ENCODE results near the gene TTYH3.
"Not testable (repeated sequence)": the region's sequence is repeated elsewhere in the genome, so short reads cannot be mapped to it uniquely, and the experiment has no call there.

TTYH3 gene

GRCh38 chr7:2631946-2632732 lies at the start of gene TTYH3:
TSS of gene TTYH3 (plus strand) at chr7:2631986. CDS start at chr7:2632156, 170 bp downstream.
- no peak for DNase-seq

- DNase-seq, result no peak
Observed at GRCh38 chr7:2582006-2582735, 49.6 kb upstream of the TTYH3 start.

DNA sequence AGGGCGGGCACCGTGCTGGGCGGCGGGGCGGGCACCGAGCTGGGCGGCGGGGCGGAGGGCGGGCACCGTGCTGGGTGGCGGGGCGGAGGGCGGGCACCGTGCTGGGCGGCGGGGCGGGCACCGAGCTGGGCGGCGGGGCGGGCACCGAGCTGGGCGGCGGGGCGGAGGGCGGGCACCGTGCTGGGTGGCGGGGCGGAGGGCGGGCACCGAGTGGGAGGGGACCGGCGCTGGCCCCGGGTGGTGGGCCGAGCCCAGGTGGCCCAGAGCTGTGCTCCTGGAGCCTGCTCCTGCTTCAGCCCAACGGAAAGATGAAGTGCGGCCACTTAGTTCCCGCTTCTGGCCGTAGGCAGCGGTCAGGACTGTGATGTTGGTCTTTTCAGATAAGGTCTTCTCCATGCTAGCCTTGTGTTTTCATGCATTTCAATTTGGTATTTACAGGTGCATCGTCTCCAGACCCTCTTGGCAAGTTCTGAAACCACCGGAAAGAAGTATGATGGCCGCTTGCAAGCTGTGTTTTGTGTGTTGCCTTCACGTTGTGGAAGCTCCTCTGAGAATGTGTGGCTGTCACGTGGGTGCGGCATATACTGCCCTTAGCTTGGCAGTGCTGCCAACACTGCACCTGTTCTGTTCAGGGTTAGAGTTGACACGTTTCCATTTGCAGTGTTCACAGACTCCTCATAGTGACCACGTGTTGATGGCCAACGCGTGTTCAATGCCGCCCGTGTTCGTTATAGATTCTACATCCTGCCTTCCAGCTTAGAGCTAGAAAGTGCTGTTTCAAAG lies 47.8 kb upstream of the TTYH3 start:
- no peak for DNase-seq

DNA sequence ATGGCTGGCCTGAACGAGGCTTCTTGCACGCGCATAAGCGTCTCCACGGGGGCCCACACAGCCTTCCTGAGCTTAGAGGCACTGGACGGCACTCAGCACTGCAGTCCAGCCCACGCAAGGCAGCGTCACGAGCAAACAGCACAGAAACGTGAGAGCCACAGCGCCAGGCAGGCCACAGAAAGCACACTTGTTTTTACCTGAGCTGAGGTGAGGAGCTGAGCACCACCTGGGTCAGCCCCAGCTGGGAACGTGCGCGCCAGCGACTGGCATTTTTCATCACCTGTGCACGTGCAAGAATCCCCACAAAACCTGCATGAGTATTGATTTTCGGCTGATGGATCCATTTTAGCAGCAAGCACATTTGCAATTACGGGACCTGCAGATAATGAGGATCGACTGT lies 46.3 kb upstream of the TTYH3 start:
- no peak for DNase-seq

DNA sequence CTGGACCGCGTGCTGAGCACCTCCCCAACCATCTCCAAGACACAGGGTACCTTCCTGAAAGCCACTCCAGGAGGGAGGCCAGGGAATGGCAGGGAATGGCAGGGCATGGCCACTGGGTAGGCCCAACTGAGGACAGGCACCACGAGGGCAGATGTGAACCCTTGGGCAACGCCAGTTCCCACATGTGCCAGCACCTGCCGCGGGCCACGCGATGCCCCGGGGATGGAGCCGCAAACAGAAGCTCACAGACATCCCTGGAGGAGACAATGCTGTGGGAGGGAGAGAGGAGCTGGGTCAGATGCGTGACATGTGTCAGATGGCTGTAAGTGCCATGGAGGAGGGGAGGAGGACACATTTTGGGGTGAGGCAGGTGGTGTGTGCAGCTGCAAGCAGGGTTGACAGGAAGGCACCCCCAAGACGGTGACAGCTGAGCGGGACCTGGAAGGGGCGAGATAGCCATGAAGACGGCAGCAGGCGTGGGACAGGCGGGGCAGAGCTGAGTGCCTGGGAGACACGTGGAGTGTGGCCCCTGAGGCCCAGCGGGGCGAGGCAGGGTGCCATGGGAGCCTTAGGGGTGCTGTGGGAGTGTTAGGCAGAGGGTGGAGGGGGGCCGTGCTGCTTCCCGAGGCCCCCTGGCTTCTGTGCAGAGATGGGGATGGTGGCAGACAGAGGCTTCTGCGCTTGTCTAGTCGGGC lies 45.3 kb upstream of the TTYH3 start:
- no peak for DNase-seq

GRCh38 chr7:2587134-2587533 lies 44.7 kb upstream of the TTYH3 start:
- DNase-seq, result no peak

- no peak for DNase-seq
Observed at GRCh38 chr7:2587778-2588177, 44.0 kb upstream of the TTYH3 start.

- no peak for DNase-seq
Observed at GRCh38 chr7:2589341-2589740, 42.4 kb upstream of the TTYH3 start.

- not testable (repeated sequence) for DNase-seq
Observed at GRCh38 chr7:2589941-2590340, 41.8 kb upstream of the TTYH3 start.

DNA sequence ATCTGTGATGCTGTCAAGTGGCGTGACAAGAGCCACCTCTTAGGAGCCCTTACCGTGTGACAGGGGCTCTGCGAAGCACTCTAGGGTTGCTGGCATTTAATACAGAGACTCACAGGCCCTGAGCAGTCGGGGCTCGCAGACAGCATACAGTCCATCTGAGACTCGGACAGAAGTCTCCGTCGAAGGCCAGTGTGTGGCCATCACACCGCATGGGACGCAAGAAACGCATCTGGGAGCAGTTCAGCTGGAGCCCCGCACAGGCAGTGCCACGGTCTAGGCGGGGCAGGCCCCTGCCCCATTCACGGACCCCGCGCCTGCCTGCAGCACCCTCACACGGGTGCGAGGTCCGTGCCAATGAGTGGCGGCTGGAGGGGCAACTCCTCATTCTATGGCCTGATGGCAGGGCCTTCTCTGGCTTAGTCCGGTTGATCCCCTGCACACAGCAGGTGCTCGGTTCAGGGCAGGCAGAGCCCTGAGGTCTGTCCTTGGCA lies 39.4 kb upstream of the TTYH3 start:
- DNase-seq, result no peak

DNA sequence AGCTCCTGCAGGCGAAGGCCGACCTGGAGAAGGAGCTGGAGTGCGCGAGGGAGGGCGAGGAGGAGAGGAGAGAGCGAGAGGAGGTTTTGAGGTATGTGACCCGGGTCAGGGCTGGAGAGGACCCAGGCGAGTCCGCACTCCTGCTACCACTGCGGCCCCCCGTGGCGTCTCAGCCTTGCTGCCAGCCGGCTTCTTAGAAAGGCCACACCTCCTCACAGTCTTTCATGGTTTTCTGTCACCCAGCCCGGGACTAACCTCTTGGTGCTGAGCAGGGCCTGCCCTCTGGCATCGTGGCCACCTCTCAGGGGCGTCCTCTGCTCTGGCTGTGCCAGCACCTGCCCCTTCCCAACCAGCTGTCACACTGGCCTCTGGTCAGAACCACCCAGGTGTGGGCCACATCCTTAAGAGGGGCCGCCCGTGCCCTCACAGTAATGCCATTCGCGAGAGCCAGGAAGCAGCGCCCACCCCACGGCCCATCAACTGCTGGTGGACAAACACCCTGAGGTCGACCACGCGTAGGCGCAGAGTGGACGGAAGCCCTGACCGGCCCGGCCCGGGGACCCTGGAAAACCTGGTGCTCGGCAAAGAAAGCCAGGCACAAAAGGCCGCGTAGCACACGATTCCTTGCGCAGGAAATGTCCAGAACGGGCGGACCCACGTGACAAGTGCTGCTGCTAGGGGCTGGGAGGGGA lies 38.6 kb upstream of the TTYH3 start:
- DNase-seq, result no peak

DNA sequence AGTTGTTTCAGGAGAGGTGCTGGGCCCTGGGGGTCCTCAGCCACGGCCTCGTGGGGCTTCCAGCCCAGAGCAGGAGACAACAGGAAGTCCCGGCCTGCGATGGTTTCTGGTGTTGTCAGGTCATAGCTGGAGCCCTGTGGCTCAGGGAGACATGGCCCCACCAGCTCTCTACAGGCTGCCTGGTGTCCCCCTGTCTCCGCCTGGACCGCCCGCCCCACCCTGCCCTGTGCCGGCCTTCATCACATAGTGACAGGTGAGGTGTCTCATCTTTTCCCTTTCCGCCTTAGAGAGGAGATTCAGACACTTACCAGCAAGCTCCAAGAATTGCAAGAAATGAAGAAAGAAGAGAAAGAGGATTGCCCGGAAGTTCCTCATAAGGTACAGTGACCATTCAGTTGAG lies 37.2 kb upstream of the TTYH3 start:
- DNase-seq, result no peak

DNA sequence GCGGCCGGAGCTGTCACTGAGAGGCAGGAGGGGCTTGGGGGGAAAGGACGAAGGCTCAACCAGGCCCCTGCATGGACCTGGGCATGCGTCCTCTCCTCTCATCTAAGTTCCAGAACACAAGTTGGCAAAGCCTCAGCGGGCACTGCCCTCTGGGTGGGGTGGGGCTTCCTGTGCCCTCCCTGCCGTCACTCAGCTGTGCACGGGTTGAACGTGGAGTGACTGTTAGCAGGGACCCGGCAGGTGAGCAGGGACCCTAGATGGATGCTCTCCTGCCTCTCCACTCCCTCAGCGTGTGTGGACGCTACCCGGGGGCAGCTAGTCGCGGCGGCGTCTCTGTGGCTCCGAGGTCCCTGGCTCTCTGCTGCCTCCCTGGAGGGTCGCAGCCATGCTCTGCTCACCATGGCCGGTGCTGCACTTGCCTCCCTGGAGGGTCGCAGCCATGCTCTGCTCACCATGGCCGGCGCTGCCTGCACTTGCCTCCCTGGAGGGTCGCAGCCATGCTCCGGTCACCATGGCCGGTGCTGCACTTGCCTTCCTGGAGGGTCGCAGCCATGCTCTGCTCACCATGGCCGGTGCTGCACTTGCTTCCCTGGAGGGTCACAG lies 36.4 kb upstream of the TTYH3 start:
- no peak for DNase-seq

DNA sequence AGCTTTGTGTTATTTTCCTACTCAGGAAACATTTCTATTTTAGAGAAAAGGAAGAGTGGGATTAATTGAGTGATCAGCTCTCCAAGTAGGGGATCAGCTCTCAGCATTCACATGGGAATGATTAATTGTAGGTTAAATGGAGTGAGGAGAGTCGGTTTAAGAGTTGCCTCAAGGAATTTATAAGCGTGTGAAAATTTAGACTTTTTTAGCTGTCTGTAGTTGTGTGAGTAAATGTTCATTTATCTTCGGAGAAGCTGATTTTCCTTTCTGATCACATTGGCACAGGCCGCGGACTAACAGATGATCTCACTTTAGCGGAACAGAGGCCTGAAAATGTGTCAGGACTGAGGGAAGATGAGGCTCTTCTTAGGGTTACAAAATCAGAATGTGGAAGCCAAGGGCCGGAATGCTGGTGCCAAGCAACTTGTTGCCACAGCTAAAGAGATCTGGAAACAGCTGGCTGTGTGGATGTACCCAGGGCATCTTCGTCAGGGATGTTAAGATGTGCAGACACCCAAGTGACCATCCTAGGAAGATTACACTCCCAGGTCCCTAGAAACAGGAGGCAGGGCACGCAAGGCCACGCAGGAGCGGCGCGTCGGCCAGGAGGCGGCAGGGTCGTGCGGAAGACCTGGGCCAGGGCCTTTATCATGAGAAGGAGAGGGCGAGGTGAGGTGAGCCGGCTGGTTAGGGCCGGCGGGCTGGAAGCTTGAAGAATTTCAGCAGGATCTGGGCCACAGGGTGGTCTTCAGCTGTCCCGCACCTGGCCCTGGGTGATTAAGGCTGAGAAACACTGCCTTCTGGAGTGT lies 35.1 kb upstream of the TTYH3 start:
- no peak for DNase-seq

DNA sequence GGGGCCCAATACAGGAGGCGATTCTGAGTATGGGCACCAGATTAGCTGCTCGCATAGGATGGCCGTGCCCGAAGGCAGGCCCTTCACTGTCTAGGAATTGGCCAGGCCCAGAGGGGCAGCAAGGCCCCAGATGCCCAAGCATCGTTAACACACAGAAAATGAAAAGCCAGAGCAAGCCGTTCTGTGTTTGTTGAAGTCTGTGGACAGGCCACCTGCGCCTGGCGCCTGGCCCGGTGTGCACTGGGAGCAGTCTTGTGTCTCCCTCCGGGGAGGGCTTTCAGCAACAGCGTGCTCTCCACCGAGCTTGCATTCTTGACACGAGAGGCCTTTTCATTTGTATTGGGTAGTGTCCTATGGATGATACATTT lies 34.5 kb upstream of the TTYH3 start:
- DNase-seq, result no peak

- DNase-seq, result no peak
Observed at GRCh38 chr7:2598154-2598823, 33.5 kb upstream of the TTYH3 start.

DNA sequence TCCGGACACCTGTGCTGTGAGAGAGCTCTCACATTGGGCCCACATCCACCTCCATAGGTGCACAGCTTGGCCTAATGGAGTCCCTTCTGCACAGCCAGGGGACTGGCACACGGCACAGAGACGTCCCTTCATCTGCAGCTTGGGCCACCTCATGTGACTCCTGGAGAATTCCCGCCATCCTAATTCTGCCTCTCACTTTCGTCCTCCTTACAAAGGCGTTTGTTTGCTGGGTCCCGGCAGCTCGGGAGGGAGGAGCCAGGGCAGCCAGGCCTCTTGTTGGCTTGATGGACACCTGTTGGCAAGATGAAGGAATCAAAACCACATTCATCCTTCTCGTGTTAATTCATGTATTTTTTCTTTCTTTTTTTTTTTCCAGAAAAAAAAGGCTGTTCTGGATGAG lies 30.7 kb upstream of the TTYH3 start:
- DNase-seq, result no peak

DNA sequence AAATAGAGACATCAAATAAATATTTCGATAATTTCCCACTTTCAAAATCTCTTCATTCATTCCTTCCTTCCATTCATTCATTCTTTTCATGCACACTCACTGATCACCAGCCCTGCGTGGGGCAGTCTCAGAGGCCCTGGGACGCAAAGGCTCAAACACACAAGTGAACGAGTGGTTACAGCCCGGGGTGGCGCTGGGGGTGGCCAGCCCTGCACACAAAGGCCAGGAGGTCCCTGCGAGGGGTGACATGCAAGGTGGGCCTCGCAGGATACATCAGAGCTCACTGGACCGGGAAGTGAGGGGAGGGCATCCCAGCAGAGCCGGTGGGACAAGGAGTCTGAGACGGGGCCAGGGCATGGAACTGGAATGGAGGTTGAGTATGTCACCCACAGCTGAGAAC lies 29.9 kb upstream of the TTYH3 start:
- no peak for DNase-seq

- DNase-seq, result peak; percentile 43
Observed at GRCh38 chr7:2602406-2603043, 29.3 kb upstream of the TTYH3 start.
